ENCODE results near the gene ERC2. TPM values are rescaled to one million over a fixed set of nuclear protein-coding genes. Genes with fewer than 3 reads are reported as not detected.

ERC2 gene
- polyA plus RNA-seq, 2 of the 4 experiments (the other 2 are of a cell fraction) = 0.16 TPM; not detected in 1

- TF ChIP-seq, protein P1, sequence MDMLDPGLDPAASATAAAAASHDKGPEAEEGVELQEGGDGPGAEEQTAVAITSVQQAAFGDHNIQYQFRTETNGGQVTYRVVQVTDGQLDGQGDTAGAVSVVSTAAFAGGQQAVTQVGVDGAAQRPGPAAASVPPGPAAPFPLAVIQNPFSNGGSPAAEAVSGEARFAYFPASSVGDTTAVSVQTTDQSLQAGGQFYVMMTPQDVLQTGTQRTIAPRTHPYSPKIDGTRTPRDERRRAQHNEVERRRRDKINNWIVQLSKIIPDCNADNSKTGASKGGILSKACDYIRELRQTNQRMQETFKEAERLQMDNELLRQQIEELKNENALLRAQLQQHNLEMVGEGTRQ (IDR thresholded peaks at IDR 0.05) = no peak
These were observed 58.5 kb downstream of the ERC2 start (continued) for GRCh38 chr3:56409790-56410189.

GRCh38 chr3:56408761-56409196 is 59.5 kb downstream of the ERC2 start:
- POLR2A ChIA-PET = no interaction called here
- FAIRE-seq (no peak), ATAC-seq (no peak), DNase-seq (ENCODE audit: low read depth in 1 of 2, low spot score in 1 of 2) (no peak)
- Histone ChIP-seq H3K4me2 (no peak overlapping the region), H3K9me3 (no peaks in the 10 kb centered on the region), H3K27ac (no peak overlapping the region), H3K4me3 (no peak overlapping the region), H3K4me1 (no peaks in the 10 kb centered on the region)
- 50% methylated on average over 18 of the region's 18 CpGs for WGBS (ENCODE audit: missing lambda C conversion rate)
- CTCF ChIA-PET = interaction anchor here (0.8 kb wide), 1 partner anchor 38 kb away, joined by 3 read pairs; no protein-coding TSS in a partner anchor
- TF ChIP-seq REST (IDR thresholded peaks at IDR 0.05) (no peak), CBX8 (IDR thresholded peaks at IDR 0.05) (no peak), NFE2L2 (conservative IDR thresholded peaks at IDR 0.05; ENCODE audit: low read length) (no peak), EHMT2 (IDR thresholded peaks at IDR 0.05; ENCODE audit: low read depth) (no peak), SREBF2 (IDR thresholded peaks at IDR 0.05) (no peak), FOXS1 (CRISPR knock-in tag; IDR thresholded peaks at IDR 0.05) (no peak), SMC3 (IDR thresholded peaks at IDR 0.05) (no peak), MAFK (IDR thresholded peaks at IDR 0.05; ENCODE audit: partially characterized antibody) (no peak), RCOR1 (IDR thresholded peaks at IDR 0.05; ENCODE audit: low read depth, low read length) (no peak), ZNF302 (CRISPR knock-in tag; IDR thresholded peaks at IDR 0.05) (no peak)

DNA sequence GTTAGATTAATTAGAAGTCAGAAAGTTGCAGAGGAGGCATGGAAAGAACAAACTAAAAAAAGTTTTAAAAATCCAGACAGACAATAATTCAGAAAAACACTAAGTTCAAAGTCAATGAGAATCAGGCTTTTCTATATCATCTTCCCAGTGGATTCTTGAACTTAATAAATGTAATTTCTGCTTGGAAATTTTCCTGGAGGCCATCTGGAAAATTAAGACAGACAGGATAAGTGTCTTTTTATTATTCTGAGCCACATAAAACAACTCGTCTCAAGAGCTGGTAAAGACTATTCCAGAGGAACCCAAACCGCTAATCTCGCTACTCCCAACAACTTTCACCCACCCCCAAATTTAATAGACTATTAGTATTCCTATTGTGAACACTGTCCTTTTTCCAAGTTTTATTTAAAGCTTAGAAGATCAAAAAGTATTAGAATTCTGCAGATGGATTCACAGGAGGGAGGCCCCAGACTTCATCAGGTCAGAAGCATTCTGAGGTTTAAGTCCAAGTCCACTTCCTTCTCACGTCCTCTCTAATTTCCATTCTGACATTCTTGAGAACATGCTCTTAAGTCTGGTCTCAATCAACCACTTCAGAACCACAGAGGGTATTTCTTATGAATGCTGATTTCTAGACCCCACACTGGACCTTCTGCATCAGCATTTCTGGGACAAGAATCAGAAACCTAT is 61.3 kb downstream of the ERC2 start:
- ATAC-seq = no peak
- ChIA-PET POLR2A (no interaction called here), CTCF (interaction anchor here (0.8 to 1.2 kb wide), 2 partner anchors 10 to 40 kb away, joined by 3 read pairs; no protein-coding TSS in a partner anchor)
- Histone ChIP-seq H3K9me3 (no peaks in the 10 kb centered on the region), H3K4me2 (no peak overlapping the region), H3K4me1 (no peaks in the 10 kb centered on the region), H3K4me3 (no peak overlapping the region), H3K27ac (no peak overlapping the region)
- WGBS (ENCODE audit: missing lambda C conversion rate) = 18% methylated on average over 4 of the region's 4 CpGs
- no peak for DNase-seq (ENCODE audit: low read depth in 1 of 2, low spot score in 1 of 2)
- no peak for FAIRE-seq
- TF ChIP-seq CTCF (IDR thresholded peaks at IDR 0.05) (no peak), CEBPB (IDR thresholded peaks at IDR 0.05) (no peak), FOSL2 (IDR thresholded peaks at IDR 0.05) (no peak), FOSL2 (CRISPR knock-in tag; IDR thresholded peaks at IDR 0.05) (no peak), HDAC2 (IDR thresholded peaks at IDR 0.05) (no peak), HOXB13 (CRISPR knock-in tag; IDR thresholded peaks at IDR 0.05; ENCODE audit: low read depth) (no peak)
- TF ChIP-seq, protein P1 (IDR thresholded peaks at IDR 0.05) = no peak
- TF ChIP-seq, protein P2, sequence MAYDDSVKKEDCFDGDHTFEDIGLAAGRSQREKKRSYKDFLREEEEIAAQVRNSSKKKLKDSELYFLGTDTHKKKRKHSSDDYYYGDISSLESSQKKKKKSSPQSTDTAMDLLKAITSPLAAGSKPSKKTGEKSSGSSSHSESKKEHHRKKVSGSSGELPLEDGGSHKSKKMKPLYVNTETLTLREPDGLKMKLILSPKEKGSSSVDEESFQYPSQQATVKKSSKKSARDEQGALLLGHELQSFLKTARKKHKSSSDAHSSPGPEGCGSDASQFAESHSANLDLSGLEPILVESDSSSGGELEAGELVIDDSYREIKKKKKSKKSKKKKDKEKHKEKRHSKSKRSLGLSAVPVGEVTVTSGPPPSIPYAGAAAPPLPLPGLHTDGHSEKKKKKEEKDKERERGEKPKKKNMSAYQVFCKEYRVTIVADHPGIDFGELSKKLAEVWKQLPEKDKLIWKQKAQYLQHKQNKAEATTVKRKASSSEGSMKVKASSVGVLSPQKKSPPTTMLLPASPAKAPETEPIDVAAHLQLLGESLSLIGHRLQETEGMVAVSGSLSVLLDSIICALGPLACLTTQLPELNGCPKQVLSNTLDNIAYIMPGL (CRISPR knock-in tag; IDR thresholded peaks at IDR 0.05; ENCODE audit: borderline replicate concordance) = no peak
